ENCODE results near the gene GLG1. TPM values are rescaled to one million over a fixed set of nuclear protein-coding genes. Genes with fewer than 3 reads are reported as not detected.

Gene GLG1
- polyA plus RNA-seq, 2 of the 4 experiments (the other 2 are of a cell fraction): 51.9 to 90.6 TPM

GRCh38 chr16:74455619-74456289, 151.2 kb downstream of the GLG1 start:
- no peak for FAIRE-seq

GRCh38 chr16:74455213-74455612, 151.7 kb downstream of the GLG1 start:
- CTCF ChIA-PET: interaction anchor here (0.6 to 1.3 kb wide), 4 partner anchors 12 to 15 kb away, joined by 3 to 5 read pairs (median 3); no protein-coding TSS in a partner anchor
- POLR2A ChIA-PET: interaction anchor here (1.0 kb wide), 1 partner anchor 152 kb away, joined by 3 read pairs; the partner anchor contains the start of gene GLG1
- Histone ChIP-seq H3K9me3 (no peaks in the 10 kb centered on the region), H3K4me3 (no peak overlapping the region), H3K27ac (no peak overlapping the region), H3K4me1 (peaks cover 4% of the 10 kb centered on the region; the same call in 2 of the 3 replicates), H3K4me2 (no peak overlapping the region)
- DNase-seq (ENCODE audit: low read depth in 1 of 2, low spot score in 1 of 2) (no peak), FAIRE-seq (no peak), ATAC-seq (peak; percentile 23 to 35; a peak in 2 of 6 replicates)
- TF ChIP-seq CHD4 (IDR thresholded peaks at IDR 0.05; ENCODE audit: borderline replicate concordance) (no peak), CTCF (IDR thresholded peaks at IDR 0.05) (no peak), ESRRA (IDR thresholded peaks at IDR 0.05; ENCODE audit: borderline replicate concordance, low read length) (no peak), EP300 (IDR thresholded peaks at IDR 0.05) (no peak), MAZ (IDR thresholded peaks at IDR 0.05; ENCODE audit: borderline replicate concordance, low read depth, low read length) (no peak), HOXB13 (CRISPR knock-in tag; IDR thresholded peaks at IDR 0.05; ENCODE audit: low read depth) (no peak), RNF2 (IDR thresholded peaks at IDR 0.05; ENCODE audit: borderline replicate concordance, low read depth) (no peak), JUNB (IDR thresholded peaks at IDR 0.05) (no peak), TFCP2L1 (CRISPR knock-in tag; IDR thresholded peaks at IDR 0.05) (no peak), PHF8 (IDR thresholded peaks at IDR 0.05; ENCODE audit: borderline replicate concordance, low read depth) (no peak), BHLHE40 (IDR thresholded peaks at IDR 0.05; ENCODE audit: low read depth, low read length) (no peak), USF2 (IDR thresholded peaks at IDR 0.05) (no peak), RARB (CRISPR knock-in tag; IDR thresholded peaks at IDR 0.05) (no peak)
- WGBS (ENCODE audit: missing lambda C conversion rate): 75% methylated on average over 7 of the region's 7 CpGs

More at GRCh38 chr16:74455619-74456289, 151.2 kb downstream of the GLG1 start:
- ChIA-PET POLR2A (no interaction called here), CTCF (interaction anchor here (0.9 to 1.2 kb wide), 2 partner anchors 12 to 14 kb away, joined by 3 read pairs; no protein-coding TSS in a partner anchor)
- H3K27ac ChIP-seq: no peak overlapping the region
- no peaks in the 10 kb centered on the region for H3K9me3 ChIP-seq
- no peak overlapping the region for H3K4me2 ChIP-seq
- 81% methylated on average over 10 of the region's 10 CpGs for WGBS (ENCODE audit: missing lambda C conversion rate)
- H3K4me1 ChIP-seq: no peaks in the 10 kb centered on the region; the same call in 2 of the 3 replicates
- TF ChIP-seq HEYL (CRISPR knock-in tag; IDR thresholded peaks at IDR 0.05): no peak
- no peak for TF ChIP-seq RARB (CRISPR knock-in tag; IDR thresholded peaks at IDR 0.05)
- DNase-seq (ENCODE audit: low read depth in 1 of 2, low spot score in 1 of 2) (no peak), ATAC-seq (no peak; a peak in 1 of 6 replicates)
- H3K4me3 ChIP-seq: no peak overlapping the region

GRCh38 chr16:74451951-74452758, 154.8 kb downstream of the GLG1 start:
- no peaks in the 10 kb centered on the region for H3K9me3 ChIP-seq
- ChIA-PET POLR2A (no interaction called here), CTCF (interaction anchor here (1.3 kb wide), 1 partner anchor 13 kb away, joined by 3 read pairs; no protein-coding TSS in a partner anchor)
- DNase-seq (ENCODE audit: low read depth in 1 of 2, low spot score in 1 of 2) (no peak), ATAC-seq (no peak), FAIRE-seq (no peak)
- H3K4me3 ChIP-seq: no peak overlapping the region
- no peak overlapping the region for H3K27ac ChIP-seq
- WGBS (ENCODE audit: missing lambda C conversion rate): 96% methylated on average over 12 of the region's 14 CpGs
- peaks cover 26% of the 10 kb centered on the region for H3K4me1 ChIP-seq
- no peak overlapping the region for H3K4me2 ChIP-seq
- TF ChIP-seq ZC3H11A (IDR thresholded peaks at IDR 0.05): no peak
- no peak for TF ChIP-seq TP53 (CRISPR knock-in tag; IDR thresholded peaks at IDR 0.05)
- TF ChIP-seq MAX (IDR thresholded peaks at IDR 0.05): no peak
- TF ChIP-seq ATOH8 (CRISPR knock-in tag; IDR thresholded peaks at IDR 0.05; ENCODE audit: low read depth): no peak
- TF ChIP-seq NFE2L2 (conservative IDR thresholded peaks at IDR 0.05; ENCODE audit: low read length): no peak
- TF ChIP-seq TFCP2L1 (CRISPR knock-in tag; IDR thresholded peaks at IDR 0.05): no peak
- no peak for TF ChIP-seq ZNF302 (CRISPR knock-in tag; IDR thresholded peaks at IDR 0.05)
- TF ChIP-seq PBX3 (IDR thresholded peaks at IDR 0.05): no peak
- no peak for TF ChIP-seq MAZ (IDR thresholded peaks at IDR 0.05; ENCODE audit: borderline replicate concordance, low read depth, low read length)
- no peak for TF ChIP-seq BCL3 (IDR thresholded peaks at IDR 0.05)
- no peak for TF ChIP-seq ELK1 (IDR thresholded peaks at IDR 0.05; ENCODE audit: low read depth, low read length)
- no peak for TF ChIP-seq HEYL (CRISPR knock-in tag; IDR thresholded peaks at IDR 0.05)

Measured in A549 (cell line).